K562 (cell line): ENCODE results near the gene CDH18. TPM values are rescaled to one million over a fixed set of nuclear protein-coding genes. Genes with fewer than 3 reads are reported as not detected.

Experiments used
- BRF1 ChIP-seq: IDR thresholded peaks from 3 replicates; pipeline ENCODE4 v1.6.1; 2011; ENCODE audit warnings: borderline replicate concordance, mild to moderate bottlenecking; ENCODE audit not compliant: insufficient read length; ENCODE audit errors: extremely low read depth
- CHD4 ChIP-seq: fragments of 200-600 bp; sonication (generic); IDR thresholded peaks from 3 replicates; pipeline ENCODE4 v1.6.1; 2012; ENCODE audit warnings: low read depth, mild to moderate bottlenecking, mixed read lengths, low read length, inconsistent platforms; ENCODE audit not compliant: insufficient read depth, insufficient replicate concordance, poor library complexity, severe bottlenecking
- FOXK2 ChIP-seq, 2 experiments: fragments of 450-650 bp; IDR thresholded peaks in 1 of 2; conservative IDR thresholded peaks in 1 of 2; 2 replicates each; pipeline ENCODE4 v1.6.1; 2016; ENCODE audit warnings: low read depth in 2 of 2, mild to moderate bottlenecking in 1 of 2
- HLTF ChIP-seq: fragments of 450-650 bp; IDR thresholded peaks from 2 replicates; pipeline ENCODE4 v1.6.1; 2016
- KLF16 ChIP-seq: IDR thresholded peaks from 2 replicates; pipeline ENCODE4 v1.6.1; 2016; ENCODE audit warnings: antibody characterized with exemption
- MBD2 ChIP-seq: sonication (generic); IDR thresholded peaks from 2 replicates; pipeline ENCODE4 v1.6.1; 2016; ENCODE audit warnings: low read depth, borderline replicate concordance
- MECOM ChIP-seq: fragments of 250-450 bp; sonication (Bioruptor Pico); IDR thresholded peaks from 2 replicates; pipeline ENCODE4 v1.8.0; 2022; ENCODE audit warnings: inconsistent platforms
- MNT ChIP-seq, 2 experiments: fragments of 450-650 bp; conservative IDR thresholded peaks; 2 replicates each; pipeline ENCODE4 v1.6.1; 2017; ENCODE audit warnings: mild to moderate bottlenecking in 2 of 2, moderate library complexity in 2 of 2
- STAG1 ChIP-seq: sonication (generic); formaldehyde crosslinking; IDR thresholded peaks from 2 replicates; pipeline ENCODE4 v1.5.0; 2020; ENCODE audit warnings: missing genetic modification reagents, borderline replicate concordance
- ZFP30 ChIP-seq: fragments of 250-450 bp; sonication (Bioruptor Pico); IDR thresholded peaks from 2 replicates; pipeline ENCODE4 v1.8.0; 2022; ENCODE audit warnings: moderate library complexity, mild to moderate bottlenecking, inconsistent platforms, borderline replicate concordance
- polyA plus RNA-seq, 8 experiments: library from polyadenylated mRNA; depleted of rRNA in 4 of 8; stranded (reverse) in 5 of 8; unstranded in 3 of 8; fragments of >200 nt; fragmentation: Nextera tagmentation in 2 of 8; fragmentation: Illumina TruSeq in 1 of 8; extraction: Ambion mirVana in 2 of 8; extraction: Trizol in 1 of 8; gene quantifications; 2 replicates each; pipeline versions ENCODE4 v1.2.1 to v1.2.3, GENCODE V29; 2011 to 2014; ENCODE audit warnings: inconsistent platforms in 1 of 8, missing spikeins in 1 of 8
- total RNA-seq, 7 experiments: library from RNA; depleted of rRNA in 6 of 7; stranded (reverse); fragments of >200 nt in 6 of 7; fragmentation: Illumina TruSeq in 2 of 7; extraction: Trizol in 2 of 7; gene quantifications; 2 replicates each; pipeline versions ENCODE4 v1.2.1 to v1.2.3, GENCODE V29; 2011 to 2021; ENCODE audit warnings: low replicate concordance in 1 of 7
- TF ChIP-seq, protein P1 (sequence below), 3 experiments: fragments of 200-800 bp in 1 of 3; sonication (Bioruptor generic) in 1 of 3; sonication (generic) in 1 of 3; formaldehyde crosslinking in 1 of 3; IDR thresholded peaks; 2 replicates each; pipeline versions ENCODE4 v1.6.1 to v1.8.0; 2016 to 2022; ENCODE audit warnings: mild to moderate bottlenecking in 2 of 3, missing compliant biosample characterization in 2 of 3, missing genetic modification characterization in 2 of 3, missing genetic modification reagents in 1 of 3

Gene CDH18
- total and polyA plus RNA-seq, 9 of the 15 experiments (the other 6 are each of a cell fraction or from before 2014, with no cell fraction given): 0.18 to 1.4 (median 0.31) TPM

- TF ChIP-seq FOXK2 (conservative IDR thresholded peaks at IDR 0.05 in 1 of 2, IDR thresholded peaks at IDR 0.05 in 1 of 2; ENCODE audit: low read depth in 2 of 2) (no peak), MECOM (no peak), CHD4 (no peak), BRF1 (no peak), HLTF (no peak), MNT (conservative IDR thresholded peaks at IDR 0.05) (no peak), ZFP30 (CRISPR knock-in tag) (no peak), KLF16 (no peak), MBD2 (no peak), STAG1 (no peak)
- TF ChIP-seq, protein P1, sequence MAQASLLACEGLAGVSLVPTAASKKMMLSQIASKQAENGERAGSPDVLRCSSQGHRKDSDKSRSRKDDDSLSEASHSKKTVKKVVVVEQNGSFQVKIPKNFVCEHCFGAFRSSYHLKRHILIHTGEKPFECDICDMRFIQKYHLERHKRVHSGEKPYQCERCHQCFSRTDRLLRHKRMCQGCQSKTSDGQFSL (CRISPR knock-in tag; IDR thresholded peaks at IDR 0.05): no peak
- TF ChIP-seq, protein P1 (tag; IDR thresholded peaks at IDR 0.05): no peak
Observed at GRCh38 chr5:19615071-19615470, 372.9 kb downstream of the CDH18 start (continued).
